Mesenchymal stem cell (in vitro differentiated cells and primary cell): ENCODE measurements around the gene COL25A1.
A peak's percentile ranks its signal among the peaks of the same experiment; 100 is the strongest.
"Not testable (repeated sequence)": the region's sequence is repeated elsewhere in the genome, so short reads cannot be mapped to it uniquely, and the experiment has no call there.

Experiments used
- DNase-seq: peaks from one replicate; pipeline ENCODE4 v3.0.0-alpha.2; 2013
- H2AFZ ChIP-seq: one replicate; pipeline ENCODE4 v1.6.1; 2013; ENCODE audit warnings: low read depth, mild to moderate bottlenecking, control low read depth, inconsistent platforms, low read length, moderate library complexity
- H2AK5ac ChIP-seq: 2 replicates; pipeline ENCODE4 v1.6.1; 2013; ENCODE audit warnings: low read length, moderate library complexity, mild to moderate bottlenecking, inconsistent platforms; ENCODE audit not compliant: severe bottlenecking
- H2BK120ac ChIP-seq: one replicate; pipeline ENCODE4 v1.6.1; 2013; ENCODE audit warnings: low read depth, mild to moderate bottlenecking, inconsistent platforms, low read length, moderate library complexity
- H2BK12ac ChIP-seq, 2 experiments: one replicate each; pipeline ENCODE4 v1.6.1; 2013; ENCODE audit warnings: inconsistent platforms in 2 of 2, low read length in 2 of 2, mild to moderate bottlenecking in 2 of 2, moderate library complexity in 2 of 2, control low read depth in 1 of 2
- H2BK15ac ChIP-seq: one replicate; pipeline ENCODE4 v1.6.1; 2013; ENCODE audit warnings: mild to moderate bottlenecking, low read depth, inconsistent platforms; ENCODE audit not compliant: poor library complexity, severe bottlenecking
- H2BK5ac ChIP-seq: 2 replicates; pipeline ENCODE4 v1.6.1; 2013; ENCODE audit warnings: low read depth, mild to moderate bottlenecking, low read length, control low read depth, inconsistent platforms; ENCODE audit not compliant: poor library complexity, severe bottlenecking
- H3K14ac ChIP-seq, 2 experiments: one replicate each; pipeline ENCODE4 v1.6.1; 2013; ENCODE audit warnings: inconsistent platforms in 2 of 2, low read length in 2 of 2, control low read depth in 1 of 2, mild to moderate bottlenecking in 1 of 2, moderate library complexity in 1 of 2
- H3K18ac ChIP-seq, 2 experiments: one replicate each; pipeline ENCODE4 v1.6.1; 2013; ENCODE audit warnings: inconsistent platforms in 2 of 2, low read length in 2 of 2, control low read depth in 1 of 2, low read depth in 1 of 2, mild to moderate bottlenecking in 1 of 2
- H3K23ac ChIP-seq, 2 experiments: one replicate each; pipeline ENCODE4 v1.6.1; 2013; ENCODE audit warnings: inconsistent platforms in 2 of 2, low read length in 2 of 2, mild to moderate bottlenecking in 2 of 2, moderate library complexity in 2 of 2, control low read depth in 1 of 2
- H3K27ac ChIP-seq: 2 replicates; pipeline ENCODE4 v1.5.1; 2013; ENCODE audit warnings: mild to moderate bottlenecking, moderate library complexity, low read length, control low read depth, inconsistent platforms; ENCODE audit not compliant: poor library complexity, severe bottlenecking
- H3K27me3 ChIP-seq, 2 experiments: 2 replicates each; pipeline versions ENCODE4 v1.6.1 to v1.7.0; 2013; ENCODE audit warnings: low read length in 2 of 2, mild to moderate bottlenecking in 2 of 2, moderate library complexity in 2 of 2, control low read depth in 1 of 2, inconsistent platforms in 1 of 2; ENCODE audit not compliant: control insufficient read depth in 1 of 2, insufficient read depth in 1 of 2
- H3K36me3 ChIP-seq, 2 experiments: 2 replicates each; pipeline versions ENCODE4 v1.6.1 to v1.7.0; 2013; ENCODE audit warnings: low read length in 2 of 2, control low read depth in 1 of 2, inconsistent platforms in 1 of 2, low read depth in 1 of 2, mild to moderate bottlenecking in 1 of 2; ENCODE audit not compliant: insufficient read depth in 2 of 2, control insufficient read depth in 1 of 2
- H3K4ac ChIP-seq, 2 experiments: one replicate each; pipeline ENCODE4 v1.6.1; 2013; ENCODE audit warnings: inconsistent platforms in 2 of 2, low read length in 2 of 2, mild to moderate bottlenecking in 2 of 2, moderate library complexity in 2 of 2, control low read depth in 1 of 2, low read depth in 1 of 2
- H3K4me1 ChIP-seq: 2 replicates; pipeline ENCODE4 v1.6.1; 2013; ENCODE audit warnings: low read depth, low read length, control low read depth; ENCODE audit not compliant: control insufficient read depth, insufficient read depth
- H3K4me2 ChIP-seq: 2 replicates; pipeline ENCODE4 v1.6.1; 2013; ENCODE audit warnings: low read length, mild to moderate bottlenecking, inconsistent platforms; ENCODE audit not compliant: poor library complexity, severe bottlenecking
- H3K4me3 ChIP-seq, 2 experiments: 2 replicates each; pipeline versions ENCODE4 v1.5.1 to v1.7.0; 2013; ENCODE audit warnings: low read length in 2 of 2, mild to moderate bottlenecking in 2 of 2, control low read depth in 1 of 2, low read depth in 1 of 2; ENCODE audit not compliant: insufficient read depth in 1 of 2
- H3K79me1 ChIP-seq: replicated peaks from 2 replicates; pipeline ENCODE4 v1.6.1; 2013; ENCODE audit warnings: mild to moderate bottlenecking, control low read depth, low read length, inconsistent platforms; ENCODE audit not compliant: poor library complexity, severe bottlenecking
- H3K9ac ChIP-seq: 2 replicates; pipeline ENCODE4 v1.7.0; 2013; ENCODE audit warnings: mild to moderate bottlenecking, low read length, moderate library complexity
- H3K9me3 ChIP-seq: 2 replicates; pipeline ENCODE4 v1.7.0; 2013; ENCODE audit warnings: mild to moderate bottlenecking, low read length; ENCODE audit not compliant: control insufficient read depth
- H4K8ac ChIP-seq: one replicate; pipeline ENCODE4 v1.6.1; 2013; ENCODE audit warnings: inconsistent platforms, mild to moderate bottlenecking, low read length, moderate library complexity
- H4K91ac ChIP-seq: one replicate; pipeline ENCODE4 v1.6.1; 2013; ENCODE audit warnings: mild to moderate bottlenecking, low read length, inconsistent platforms
- WGBS: methylation state at CpG from one replicate; pipeline ENCODE4 v1.1.7; 2013; ENCODE audit warnings: mixed read lengths; 5-methylcytosine and 5-hydroxymethylcytosine counted together

Gene COL25A1

DNA sequence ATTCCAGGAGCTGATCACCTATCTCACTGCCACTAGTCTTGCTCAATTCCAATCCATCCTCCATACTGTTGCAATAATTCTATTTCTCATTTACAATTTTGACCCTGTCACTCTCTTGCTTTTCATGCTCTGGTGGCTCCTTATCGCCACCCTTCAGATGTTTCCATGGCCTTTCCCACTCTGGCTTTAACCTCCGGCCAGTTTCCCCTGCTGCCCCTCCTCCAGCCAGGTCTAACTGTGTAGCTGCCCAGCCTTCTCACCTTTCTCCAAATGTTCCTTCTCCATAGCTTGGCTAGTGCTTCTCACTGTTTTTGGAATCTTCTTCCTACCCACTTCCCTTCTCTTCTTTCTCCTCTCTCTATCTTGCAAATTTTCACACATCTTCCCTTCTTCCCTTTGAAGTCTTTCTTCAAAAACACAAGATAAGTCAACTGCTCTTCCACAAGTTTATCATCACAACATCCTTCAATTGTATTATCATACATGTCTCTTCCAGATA, 153.8 kb downstream of the COL25A1 start:
- DNase-seq: no peak
- Histone ChIP-seq H3K4me3 (no peak overlapping the region), H3K36me3 (no peaks in the 10 kb centered on the region), H2AK5ac (no peak overlapping the region), H2AFZ (peak overlapping the region; percentile 27), H3K27ac (no peak overlapping the region), H4K91ac (no peak overlapping the region), H3K23ac (peak overlapping the region in 1 of 2 experiments; percentile 80), H3K27me3 (no peaks in the 10 kb centered on the region), H3K79me1 (no peaks in the 10 kb centered on the region), H2BK5ac (no peak overlapping the region), H4K8ac (no peak overlapping the region), H3K14ac (peak overlapping the region in 1 of 2 experiments; percentile 71), H2BK12ac (no peak overlapping the region), H3K4ac (no peak overlapping the region), H2BK15ac (no peak overlapping the region), H3K4me1 (no peaks in the 10 kb centered on the region), H3K9ac (no peak overlapping the region), H3K9me3 (no peaks in the 10 kb centered on the region), H3K18ac (no peak overlapping the region), H3K4me2 (no peak overlapping the region), H2BK120ac (no peak overlapping the region)
- WGBS: 89% methylated on average over 2 of the region's 2 CpGs

DNA sequence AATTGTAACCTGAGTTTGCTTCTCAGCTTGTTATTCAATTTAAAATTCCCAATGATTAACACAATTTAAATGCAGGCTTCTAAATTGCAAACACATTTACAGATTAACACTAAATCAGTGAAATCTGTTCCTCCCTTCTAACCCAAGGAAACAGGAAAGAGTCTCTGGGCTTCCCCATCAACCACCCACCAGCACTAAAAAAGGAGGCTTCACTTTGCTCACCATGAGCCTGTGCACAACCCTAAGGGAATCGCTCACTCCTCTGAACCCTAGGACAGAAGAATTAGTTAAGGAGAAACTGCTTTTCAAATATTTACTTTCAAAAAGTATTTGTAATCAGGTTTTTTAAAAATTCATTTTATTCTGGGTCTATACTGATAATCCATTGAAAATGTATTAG, 155.3 kb downstream of the COL25A1 start:
- Histone ChIP-seq H2AFZ (no peak overlapping the region), H4K8ac (no peak overlapping the region), H2BK12ac (no peak overlapping the region), H3K18ac (no peak overlapping the region), H3K4ac (no peak overlapping the region), H4K91ac (no peak overlapping the region), H3K9me3 (peaks cover 3% of the 10 kb centered on the region), H3K4me2 (no peak overlapping the region), H3K9ac (no peak overlapping the region), H2BK120ac (no peak overlapping the region), H3K36me3 (no peaks in the 10 kb centered on the region), H3K27ac (no peak overlapping the region), H3K23ac (no peak overlapping the region), H2AK5ac (no peak overlapping the region), H3K27me3 (no peaks in the 10 kb centered on the region), H3K14ac (no peak overlapping the region), H3K79me1 (no peaks in the 10 kb centered on the region), H2BK15ac (no peak overlapping the region), H3K4me3 (no peak overlapping the region), H3K4me1 (no peaks in the 10 kb centered on the region), H2BK5ac (no peak overlapping the region)
- DNase-seq: no peak
- WGBS: no CpG with 5 or more reads among the region's 1 CpG

DNA sequence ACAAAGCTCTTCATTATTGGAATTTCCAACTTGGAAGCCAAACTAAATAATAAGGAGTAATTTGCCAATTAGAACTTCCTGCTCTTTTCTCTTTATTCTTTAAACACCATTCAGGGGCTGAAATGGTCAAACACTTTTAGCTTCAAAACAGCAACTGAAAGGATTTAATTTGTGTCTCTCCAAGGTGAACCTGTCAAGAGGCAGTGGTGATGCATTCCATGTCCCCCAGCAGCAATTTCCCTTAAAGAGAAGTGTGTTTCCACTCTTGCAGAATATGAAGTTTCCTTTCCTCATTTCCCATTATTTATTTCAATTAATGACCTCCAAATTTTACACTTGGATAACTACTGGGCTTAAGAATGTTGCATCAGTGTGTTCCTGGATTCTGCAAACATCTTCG, 156.0 kb downstream of the COL25A1 start:
- Histone ChIP-seq H3K4me2 (no peak overlapping the region), H3K9ac (no peak overlapping the region), H2AFZ (no peak overlapping the region), H3K4me3 (no peak overlapping the region), H4K91ac (no peak overlapping the region), H3K79me1 (no peaks in the 10 kb centered on the region), H2BK15ac (no peak overlapping the region), H4K8ac (no peak overlapping the region), H3K14ac (no peak overlapping the region), H3K23ac (no peak overlapping the region), H3K27me3 (no peaks in the 10 kb centered on the region), H3K36me3 (no peaks in the 10 kb centered on the region), H3K9me3 (peaks cover 3% of the 10 kb centered on the region), H3K18ac (no peak overlapping the region), H2AK5ac (no peak overlapping the region), H3K4me1 (no peaks in the 10 kb centered on the region), H2BK120ac (no peak overlapping the region), H3K4ac (no peak overlapping the region), H2BK12ac (no peak overlapping the region), H2BK5ac (no peak overlapping the region), H3K27ac (no peak overlapping the region)
- DNase-seq: no peak
- WGBS: no CpG with 5 or more reads among the region's 1 CpG

DNA sequence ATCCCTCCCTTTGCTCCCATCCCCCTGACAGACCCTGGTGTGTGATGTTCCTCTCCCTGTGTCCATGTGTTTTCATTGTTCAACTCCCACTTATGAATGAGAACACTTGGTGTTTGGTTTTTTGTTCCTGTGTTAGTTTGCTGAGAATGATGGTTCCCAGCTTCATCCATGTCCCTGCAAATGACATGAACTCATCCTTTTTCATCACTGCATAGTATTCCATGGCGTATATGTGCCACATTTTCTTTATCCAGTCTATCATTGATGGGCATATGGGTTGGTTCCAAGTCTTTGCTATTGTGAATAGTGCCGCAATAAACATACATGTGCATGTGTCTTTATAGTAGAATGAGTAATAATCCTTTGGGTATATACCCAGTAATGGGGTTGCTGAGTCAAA, 164.3 kb downstream of the COL25A1 start:
- not testable (repeated sequence) for H2BK5ac ChIP-seq, DNase-seq, H3K4me3 ChIP-seq, H2BK12ac ChIP-seq, H3K4ac ChIP-seq, H2AFZ ChIP-seq, H3K18ac ChIP-seq, H3K4me1 ChIP-seq, H4K91ac ChIP-seq, H3K9ac ChIP-seq, H3K36me3 ChIP-seq, H2AK5ac ChIP-seq, H3K4me2 ChIP-seq, H3K9me3 ChIP-seq, H3K27me3 ChIP-seq, H4K8ac ChIP-seq, H2BK120ac ChIP-seq, H2BK15ac ChIP-seq, H3K14ac ChIP-seq, H3K79me1 ChIP-seq, H3K23ac ChIP-seq, H3K27ac ChIP-seq
- 89% methylated on average over 1 of the region's 2 CpGs for WGBS
